Gastroesophageal sphincter (tissue), 4 donors: ENCODE results near the gene SGMS1. TPM values are rescaled to one million over a fixed set of nuclear protein-coding genes. Genes with fewer than 3 reads are reported as not detected.
A peak's percentile ranks its signal among the peaks of the same experiment; 100 is the strongest.

Experiments used
- ATAC-seq: fragments of 150-250 bp; one replicate; pipeline ENCODE4 v1.9.1; 2016; ENCODE audit warnings: mild to moderate bottlenecking, moderate library complexity
- H3K27ac ChIP-seq, 4 donors: fragments of 200-600 bp; sonication (generic) in 3 of 4; 1 replicate in 3 of 4; 2 replicates in 1 of 4; pipeline ENCODE4 v1.5.1; 2016 to 2019
- H3K27me3 ChIP-seq: fragments of 200-600 bp; sonication (generic); one replicate; pipeline ENCODE4 v1.5.1; 2019
- H3K36me3 ChIP-seq, 2 donors: fragments of 200-600 bp; sonication (generic); one replicate each; pipeline ENCODE4 v1.5.1; 2019; ENCODE audit warnings: control low read depth in 1 of 2
- H3K4me1 ChIP-seq, 3 donors: fragments of 200-600 bp; sonication (generic); 1 replicate in 2 of 3; 2 replicates in 1 of 3; pipeline ENCODE4 v1.5.1; 2016 to 2019; ENCODE audit warnings: control low read depth in 2 of 3
- H3K4me3 ChIP-seq, 2 donors: fragments of 200-600 bp; sonication (generic); one replicate each; pipeline ENCODE4 v1.5.1; 2019; ENCODE audit warnings: mild to moderate bottlenecking in 1 of 2, moderate library complexity in 1 of 2
- H3K9me3 ChIP-seq, 3 donors: fragments of 200-600 bp; sonication (generic); one replicate each; pipeline ENCODE4 v1.5.1; 2017 to 2019; ENCODE audit warnings: control low read depth in 2 of 3
- EP300 ChIP-seq: sonication (generic); formaldehyde crosslinking; IDR thresholded peaks from one replicate; pipeline ENCODE4 v1.6.1; 2017; ENCODE audit warnings: antibody characterized with exemption, mild to moderate bottlenecking
- POLR2A ChIP-seq, 2 donors: fragments of 450-650 bp; IDR thresholded peaks; one replicate each; pipeline ENCODE4 v1.6.1; 2017; ENCODE audit warnings: antibody characterized with exemption in 2 of 2, mild to moderate bottlenecking in 2 of 2, moderate library complexity in 1 of 2
- POLR2AphosphoS5 ChIP-seq: sonication (generic); formaldehyde crosslinking; IDR thresholded peaks from one replicate; pipeline ENCODE4 v1.6.1; 2017; ENCODE audit warnings: antibody characterized with exemption
- WGBS, 2 donors: methylation state at CpG; one replicate each; pipeline ENCODE4 v1.1.5; 2018; ENCODE audit warnings: low coverage in 1 of 2; 5-methylcytosine and 5-hydroxymethylcytosine counted together
- total RNA-seq, 4 donors: library from RNA; depleted of rRNA; stranded (reverse); fragments of >200 nt; gene quantifications; one replicate each; pipeline ENCODE4 v1.1.0, GENCODE V29; 2016
- TF ChIP-seq, protein P1 (sequence below), 4 experiments: fragments of 200-600 bp in 2 of 4; fragments of 450-650 bp in 2 of 4; sonication (generic) in 1 of 4; IDR thresholded peaks; one replicate each; pipeline ENCODE4 v1.5.1; 2017 to 2019; ENCODE audit warnings: antibody characterized with exemption in 4 of 4, mild to moderate bottlenecking in 2 of 4, moderate library complexity in 2 of 4

Gene SGMS1
- total RNA-seq, 4 donors from 2014 or later = 57.7 to 116 (median 66.1) TPM

GRCh38 chr10:50658165-50658564 is 34.4 kb upstream of the SGMS1 start:
- Histone ChIP-seq H3K36me3 (no peaks in the 10 kb centered on the region), H3K4me1 (peaks cover 0 to 4% (median 0%) of the 10 kb centered on the region in 3 donors), H3K9me3 (no peaks in the 10 kb centered on the region), H3K27ac (no peak overlapping the region), H3K4me3 (no peak overlapping the region), H3K27me3 (peaks cover 6% of the 10 kb centered on the region)
- no peak for TF ChIP-seq POLR2AphosphoS5
- WGBS, 2 donors = 83% methylated on average over 1 of the region's 5 CpGs; no CpG with 5 or more reads in 1 of the 2 donors
- ATAC-seq = no peak

DNA sequence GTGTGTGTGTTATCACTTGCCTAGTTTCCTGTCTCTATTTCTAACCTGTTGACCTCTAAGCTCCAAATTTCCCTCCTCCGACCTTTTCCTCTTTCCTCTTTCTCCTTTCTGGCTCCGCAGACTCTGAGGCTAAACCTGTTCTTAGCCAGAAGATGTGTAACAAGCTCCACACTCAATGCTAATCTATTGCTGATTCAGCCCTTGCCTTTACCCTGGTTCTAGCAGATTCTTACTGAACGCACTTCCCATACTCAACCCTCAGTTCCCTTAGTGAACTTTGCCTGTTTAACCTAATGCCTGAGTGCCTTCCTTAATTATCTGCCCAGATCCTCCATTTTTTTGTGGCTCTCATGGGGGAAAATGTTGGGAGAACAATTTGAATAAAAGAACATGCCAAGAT is 30.0 kb upstream of the SGMS1 start:
- Histone ChIP-seq H3K27me3 (no peaks in the 10 kb centered on the region), H3K27ac (no peak overlapping the region), H3K4me1 (peaks cover 0 to 7% (median 0%) of the 10 kb centered on the region in 3 donors), H3K9me3 (no peaks in the 10 kb centered on the region), H3K4me3 (no peak overlapping the region), H3K36me3 (no peaks in the 10 kb centered on the region)
- ATAC-seq = no peak
- no peak for TF ChIP-seq EP300
- no peak for TF ChIP-seq POLR2A (IDR thresholded peaks at IDR 0.05)
- TF ChIP-seq, protein P1, sequence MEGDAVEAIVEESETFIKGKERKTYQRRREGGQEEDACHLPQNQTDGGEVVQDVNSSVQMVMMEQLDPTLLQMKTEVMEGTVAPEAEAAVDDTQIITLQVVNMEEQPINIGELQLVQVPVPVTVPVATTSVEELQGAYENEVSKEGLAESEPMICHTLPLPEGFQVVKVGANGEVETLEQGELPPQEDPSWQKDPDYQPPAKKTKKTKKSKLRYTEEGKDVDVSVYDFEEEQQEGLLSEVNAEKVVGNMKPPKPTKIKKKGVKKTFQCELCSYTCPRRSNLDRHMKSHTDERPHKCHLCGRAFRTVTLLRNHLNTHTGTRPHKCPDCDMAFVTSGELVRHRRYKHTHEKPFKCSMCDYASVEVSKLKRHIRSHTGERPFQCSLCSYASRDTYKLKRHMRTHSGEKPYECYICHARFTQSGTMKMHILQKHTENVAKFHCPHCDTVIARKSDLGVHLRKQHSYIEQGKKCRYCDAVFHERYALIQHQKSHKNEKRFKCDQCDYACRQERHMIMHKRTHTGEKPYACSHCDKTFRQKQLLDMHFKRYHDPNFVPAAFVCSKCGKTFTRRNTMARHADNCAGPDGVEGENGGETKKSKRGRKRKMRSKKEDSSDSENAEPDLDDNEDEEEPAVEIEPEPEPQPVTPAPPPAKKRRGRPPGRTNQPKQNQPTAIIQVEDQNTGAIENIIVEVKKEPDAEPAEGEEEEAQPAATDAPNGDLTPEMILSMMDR (IDR thresholded peaks at IDR 0.05) = no peak
- no peak for TF ChIP-seq POLR2AphosphoS5
- WGBS, 2 donors = 25 to 47% methylated on average over 2 to 3 of the region's 3 CpGs

- Histone ChIP-seq H3K4me3 (no peak overlapping the region), H3K27ac (no peak overlapping the region), H3K36me3 (no peaks in the 10 kb centered on the region), H3K27me3 (no peaks in the 10 kb centered on the region), H3K4me1 (peaks cover 0 to 7% (median 0%) of the 10 kb centered on the region in 3 donors), H3K9me3 (no peaks in the 10 kb centered on the region)
- TF ChIP-seq, protein P1 (IDR thresholded peaks at IDR 0.05) = peak; percentile 36 to 71 (median 54)
- TF ChIP-seq EP300 (no peak), POLR2A (IDR thresholded peaks at IDR 0.05) (no peak), POLR2AphosphoS5 (no peak)
- ATAC-seq = no peak
- 2 to 10% methylated on average over 3 of the region's 3 CpGs for WGBS, 2 donors
These were observed 29.4 kb upstream of the SGMS1 start for GRCh38 chr10:50653142-50653541.

DNA sequence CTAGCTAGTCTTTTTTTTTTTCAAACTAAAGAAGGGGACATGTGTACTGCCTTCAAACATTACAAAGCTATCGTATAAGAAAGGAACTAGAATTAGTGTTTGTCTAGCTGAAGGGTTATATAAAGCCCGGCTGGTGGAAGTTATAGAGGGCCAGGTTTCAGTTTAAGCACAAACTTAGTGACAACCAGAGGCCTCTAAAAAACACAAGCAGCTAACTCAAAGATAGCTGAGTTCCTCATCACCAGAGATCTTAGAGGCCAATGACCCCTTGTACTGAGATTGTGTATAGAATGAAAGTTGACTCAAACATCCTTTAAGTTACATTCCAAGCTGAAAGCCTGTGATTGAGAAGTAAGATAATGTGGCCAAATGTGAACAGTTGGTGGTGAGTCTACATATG is 28.1 kb upstream of the SGMS1 start:
- WGBS, 2 donors = 73 to 90% methylated on average over 2 of the region's 2 CpGs
- Histone ChIP-seq H3K36me3 (no peaks in the 10 kb centered on the region), H3K4me3 (no peak overlapping the region), H3K27me3 (no peaks in the 10 kb centered on the region), H3K9me3 (no peaks in the 10 kb centered on the region), H3K4me1 (peaks cover 0 to 7% (median 0%) of the 10 kb centered on the region in 3 donors), H3K27ac (no peak overlapping the region)
- TF ChIP-seq, protein P1 (IDR thresholded peaks at IDR 0.05) = no peak
- no peak for ATAC-seq

DNA sequence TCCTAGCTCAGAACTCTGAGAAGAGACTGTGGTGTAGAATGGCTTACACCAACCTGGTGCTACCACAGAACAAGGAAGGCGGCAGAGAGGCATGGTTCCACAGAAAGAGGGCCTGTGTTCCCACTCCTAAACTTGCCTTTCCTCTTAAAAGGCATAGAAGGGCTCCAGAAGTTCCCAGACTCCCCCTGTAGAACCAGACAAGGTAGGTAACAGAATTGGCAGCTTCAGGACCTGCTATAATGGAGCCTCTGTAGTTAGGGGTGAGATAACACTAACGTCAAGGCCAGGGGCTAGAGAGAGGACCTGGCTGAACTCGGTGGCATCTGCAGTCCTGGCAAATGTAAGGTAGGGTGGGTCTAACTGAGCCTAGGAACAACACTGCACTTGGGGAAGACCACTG is 26.7 kb upstream of the SGMS1 start:
- TF ChIP-seq POLR2A (IDR thresholded peaks at IDR 0.05) = no peak
- Histone ChIP-seq H3K9me3 (no peaks in the 10 kb centered on the region), H3K4me1 (peaks cover 0 to 7% (median 0%) of the 10 kb centered on the region in 3 donors), H3K36me3 (no peaks in the 10 kb centered on the region), H3K27me3 (no peaks in the 10 kb centered on the region), H3K27ac (no peak overlapping the region), H3K4me3 (no peak overlapping the region)
- ATAC-seq = no peak
- 100% methylated on average over 1 of the region's 3 CpGs; no CpG with 5 or more reads in 1 of the 2 donors for WGBS, 2 donors

GRCh38 chr10:50648935-50649227 is 25.1 kb upstream of the SGMS1 start:
- Histone ChIP-seq H3K4me1 (peaks cover 0 to 7% (median 0%) of the 10 kb centered on the region in 3 donors), H3K27ac (no peak overlapping the region), H3K27me3 (no peaks in the 10 kb centered on the region), H3K36me3 (no peaks in the 10 kb centered on the region), H3K9me3 (no peaks in the 10 kb centered on the region), H3K4me3 (no peak overlapping the region)
- TF ChIP-seq POLR2A (IDR thresholded peaks at IDR 0.05) (no peak), POLR2AphosphoS5 (no peak), EP300 (no peak)
- TF ChIP-seq, protein P1 (IDR thresholded peaks at IDR 0.05) = no peak
- WGBS, 2 donors = 67 to 76% methylated on average over 1 of the region's 1 CpG
- ATAC-seq = no peak
